HG02610 (cell line): Measurements from ENCODE around the gene REM2.
"Not testable (repeated sequence)": the region's sequence is repeated elsewhere in the genome, so short reads cannot be mapped to it uniquely, and the experiment has no call there.

Experiments
- ATAC-seq: cut with Tn5 transposase; IDR thresholded peaks from one replicate; pipeline ENCODE4 v1.9.1; 2021; ENCODE audit warnings: mild to moderate bottlenecking, moderate library complexity; ENCODE audit not compliant: unreplicated experiment

Gene REM2

GRCh38 chr14:22848351-22849164 lies 34.5 kb upstream of the REM2 start:
- ATAC-seq, result no peak

- no peak for ATAC-seq
Measured at GRCh38 chr14:22849212-22849819, 33.7 kb upstream of the REM2 start.

GRCh38 chr14:22850944-22851764 lies 31.9 kb upstream of the REM2 start:
- ATAC-seq, result no peak

GRCh38 chr14:22852178-22852577 lies 30.8 kb upstream of the REM2 start:
- not testable (repeated sequence) for ATAC-seq

GRCh38 chr14:22852599-22852939 lies 30.5 kb upstream of the REM2 start:
- no peak for ATAC-seq

GRCh38 chr14:22852940-22853767 lies 29.9 kb upstream of the REM2 start:
- peak; percentile 54 for ATAC-seq

- not testable (repeated sequence) for ATAC-seq
Measured at GRCh38 chr14:22854296-22854695, 28.7 kb upstream of the REM2 start.

- ATAC-seq, result no peak
Measured at GRCh38 chr14:22854963-22855724, 27.9 kb upstream of the REM2 start.

GRCh38 chr14:22856428-22856827 lies 26.6 kb upstream of the REM2 start:
- no peak for ATAC-seq

- not testable (repeated sequence) for ATAC-seq
Measured at GRCh38 chr14:22860377-22860776, 22.6 kb upstream of the REM2 start.

- ATAC-seq, result no peak
Measured at GRCh38 chr14:22861651-22862050, 21.4 kb upstream of the REM2 start.

- ATAC-seq, result no peak
Measured at GRCh38 chr14:22864979-22865378, 18.0 kb upstream of the REM2 start.

- no peak for ATAC-seq
Measured at GRCh38 chr14:22865424-22866405, 17.3 kb upstream of the REM2 start.

GRCh38 chr14:22866874-22867273 lies 16.1 kb upstream of the REM2 start:
- no peak for ATAC-seq

- peak; percentile 42 for ATAC-seq
Measured at GRCh38 chr14:22870811-22871223, 12.2 kb upstream of the REM2 start.

GRCh38 chr14:22871224-22872032 lies 11.6 kb upstream of the REM2 start, which contains the start of gene LRP10:
TSS of gene LRP10 (plus strand) at chr14:22871740. CDS start at chr14:22872304, 564 bp downstream.
- ATAC-seq, result peak; percentile 75

- ATAC-seq, result peak; percentile 25
Measured at GRCh38 chr14:22872033-22872832, 10.8 kb upstream of the REM2 start.
